Loucy (cell line): ENCODE data around the gene SLC22A24.
"Not testable (repeated sequence)": the region's sequence is repeated elsewhere in the genome, so short reads cannot be mapped to it uniquely, and the experiment has no call there.

Experiments used
- CTCF ChIP-seq: fragments of 200-600 bp; sonication (generic); conservative IDR thresholded peaks from 2 replicates; pipeline ENCODE4 v1.5.1; 2014; ENCODE audit warnings: mild to moderate bottlenecking, antibody characterized with exemption, low read length
- EZH2phosphoT487 ChIP-seq: fragments of 200-600 bp; IDR thresholded peaks from 2 replicates; pipeline ENCODE4 v1.6.1; 2018; ENCODE audit warnings: antibody characterized with exemption, mild to moderate bottlenecking, moderate library complexity, borderline replicate concordance

- not testable (repeated sequence) for TF ChIP-seq CTCF, EZH2phosphoT487
These were observed 97.8 kb downstream of the SLC22A24 start for GRCh38 chr11:63046203-63046602.
